Measurements from ENCODE around the gene PIPOX.

DNA sequence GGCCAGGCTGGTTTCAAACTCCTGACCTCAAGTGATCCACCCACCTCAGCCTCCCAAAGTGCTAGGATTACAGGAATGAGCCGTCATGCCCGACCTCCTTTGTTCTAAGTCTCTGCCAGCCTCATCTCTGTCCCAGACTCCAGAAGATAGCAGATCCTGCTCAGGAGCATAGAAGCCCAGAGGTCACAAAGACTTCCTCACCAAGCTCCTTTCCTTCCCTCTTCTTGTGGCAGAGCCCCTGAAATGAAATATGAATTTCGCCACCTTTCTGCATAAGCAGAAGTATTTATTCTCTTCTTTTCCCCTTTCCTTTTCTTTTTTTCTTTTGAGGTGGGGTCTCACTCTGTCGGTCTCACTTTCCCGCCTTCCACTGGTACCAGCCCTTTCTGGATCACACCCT, 11.5 kb upstream of the PIPOX start:
- no peak for TF ChIP-seq EZH2 (IDR thresholded peaks at IDR 0.05; ENCODE audit: insufficient read depth, low read length)
- TF ChIP-seq, protein P1, sequence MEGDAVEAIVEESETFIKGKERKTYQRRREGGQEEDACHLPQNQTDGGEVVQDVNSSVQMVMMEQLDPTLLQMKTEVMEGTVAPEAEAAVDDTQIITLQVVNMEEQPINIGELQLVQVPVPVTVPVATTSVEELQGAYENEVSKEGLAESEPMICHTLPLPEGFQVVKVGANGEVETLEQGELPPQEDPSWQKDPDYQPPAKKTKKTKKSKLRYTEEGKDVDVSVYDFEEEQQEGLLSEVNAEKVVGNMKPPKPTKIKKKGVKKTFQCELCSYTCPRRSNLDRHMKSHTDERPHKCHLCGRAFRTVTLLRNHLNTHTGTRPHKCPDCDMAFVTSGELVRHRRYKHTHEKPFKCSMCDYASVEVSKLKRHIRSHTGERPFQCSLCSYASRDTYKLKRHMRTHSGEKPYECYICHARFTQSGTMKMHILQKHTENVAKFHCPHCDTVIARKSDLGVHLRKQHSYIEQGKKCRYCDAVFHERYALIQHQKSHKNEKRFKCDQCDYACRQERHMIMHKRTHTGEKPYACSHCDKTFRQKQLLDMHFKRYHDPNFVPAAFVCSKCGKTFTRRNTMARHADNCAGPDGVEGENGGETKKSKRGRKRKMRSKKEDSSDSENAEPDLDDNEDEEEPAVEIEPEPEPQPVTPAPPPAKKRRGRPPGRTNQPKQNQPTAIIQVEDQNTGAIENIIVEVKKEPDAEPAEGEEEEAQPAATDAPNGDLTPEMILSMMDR (IDR thresholded peaks at IDR 0.05; ENCODE audit: insufficient read depth, low read depth, low read length) = no peak

Measured in astrocyte (in vitro differentiated cells and primary cell).